ENCODE data around the gene ILF2. TPM values are rescaled to one million over a fixed set of nuclear protein-coding genes. Genes with fewer than 3 reads are reported as not detected.

ILF2 gene
- total and polyA plus RNA-seq, 2 experiments from 2014 or later = 173 to 178 TPM

- Histone ChIP-seq H3K9me2 (replicated peaks; ENCODE audit: insufficient read depth) (no peaks in the 10 kb centered on the region), H3K9me3 (ENCODE audit: low read depth) (no peaks in the 10 kb centered on the region), H3K4me3 (no peak overlapping the region), H3K4me2 (no peak overlapping the region), H3K79me2 (peaks cover 30% of the 10 kb centered on the region), H3K27me3 (no peaks in the 10 kb centered on the region), H4K20me1 (ENCODE audit: insufficient read depth, poor library complexity, severe bottlenecking) (no peaks in the 10 kb centered on the region), H3K27ac (no peak overlapping the region), H2AFZ (no peak overlapping the region), H3K4me1 (ENCODE audit: insufficient read depth) (peaks cover 8% of the 10 kb centered on the region), H3K36me3 (replicated peaks; ENCODE audit: insufficient read depth, low read depth) (no peaks in the 10 kb centered on the region)
- TF ChIP-seq EZH2 (IDR thresholded peaks at IDR 0.05; ENCODE audit: borderline replicate concordance) = no peak
- TF ChIP-seq, protein P1, sequence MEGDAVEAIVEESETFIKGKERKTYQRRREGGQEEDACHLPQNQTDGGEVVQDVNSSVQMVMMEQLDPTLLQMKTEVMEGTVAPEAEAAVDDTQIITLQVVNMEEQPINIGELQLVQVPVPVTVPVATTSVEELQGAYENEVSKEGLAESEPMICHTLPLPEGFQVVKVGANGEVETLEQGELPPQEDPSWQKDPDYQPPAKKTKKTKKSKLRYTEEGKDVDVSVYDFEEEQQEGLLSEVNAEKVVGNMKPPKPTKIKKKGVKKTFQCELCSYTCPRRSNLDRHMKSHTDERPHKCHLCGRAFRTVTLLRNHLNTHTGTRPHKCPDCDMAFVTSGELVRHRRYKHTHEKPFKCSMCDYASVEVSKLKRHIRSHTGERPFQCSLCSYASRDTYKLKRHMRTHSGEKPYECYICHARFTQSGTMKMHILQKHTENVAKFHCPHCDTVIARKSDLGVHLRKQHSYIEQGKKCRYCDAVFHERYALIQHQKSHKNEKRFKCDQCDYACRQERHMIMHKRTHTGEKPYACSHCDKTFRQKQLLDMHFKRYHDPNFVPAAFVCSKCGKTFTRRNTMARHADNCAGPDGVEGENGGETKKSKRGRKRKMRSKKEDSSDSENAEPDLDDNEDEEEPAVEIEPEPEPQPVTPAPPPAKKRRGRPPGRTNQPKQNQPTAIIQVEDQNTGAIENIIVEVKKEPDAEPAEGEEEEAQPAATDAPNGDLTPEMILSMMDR (IDR thresholded peaks at IDR 0.05; ENCODE audit: poor library complexity) = no peak
- TF ChIP-seq EZH2phosphoT487 (IDR thresholded peaks at IDR 0.05; ENCODE audit: low read depth, severe bottlenecking, unreplicated experiment) = no peak
- no peak for DNase-seq (ENCODE audit: low spot score)
- 95% methylated on average over 4 of the region's 4 CpGs for WGBS (ENCODE audit: low lambda C conversion rate, missing lambda C conversion rate)
Measured at GRCh38 chr1:153667439-153667838, 3.4 kb downstream of the ILF2 start.

DNA sequence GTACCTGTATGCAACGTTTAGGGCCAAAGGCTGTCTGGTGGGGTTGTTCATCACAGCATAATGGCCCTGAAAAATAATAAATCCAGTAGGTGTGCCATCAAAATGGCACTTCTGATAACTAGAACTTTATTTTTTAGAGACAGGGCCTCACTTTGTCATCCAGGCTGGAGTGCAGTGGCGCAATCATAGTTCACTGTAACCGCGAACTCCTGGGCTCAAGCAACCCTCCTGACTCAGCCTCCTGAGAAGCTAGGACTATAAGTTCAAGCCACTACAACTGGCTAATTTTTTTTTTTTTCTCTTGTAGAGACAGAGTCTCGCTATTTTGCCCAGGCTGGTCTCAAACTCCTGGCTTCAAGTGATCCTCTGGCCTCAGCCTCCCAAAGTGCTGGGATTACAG, 7.6 kb downstream of the ILF2 start:
- no peaks in the 10 kb centered on the region for H3K27me3 ChIP-seq
- no peaks in the 10 kb centered on the region for H3K36me3 ChIP-seq (replicated peaks; ENCODE audit: insufficient read depth, low read depth)
- WGBS (ENCODE audit: low lambda C conversion rate, missing lambda C conversion rate) = 86% methylated on average over 5 of the region's 5 CpGs

DNA sequence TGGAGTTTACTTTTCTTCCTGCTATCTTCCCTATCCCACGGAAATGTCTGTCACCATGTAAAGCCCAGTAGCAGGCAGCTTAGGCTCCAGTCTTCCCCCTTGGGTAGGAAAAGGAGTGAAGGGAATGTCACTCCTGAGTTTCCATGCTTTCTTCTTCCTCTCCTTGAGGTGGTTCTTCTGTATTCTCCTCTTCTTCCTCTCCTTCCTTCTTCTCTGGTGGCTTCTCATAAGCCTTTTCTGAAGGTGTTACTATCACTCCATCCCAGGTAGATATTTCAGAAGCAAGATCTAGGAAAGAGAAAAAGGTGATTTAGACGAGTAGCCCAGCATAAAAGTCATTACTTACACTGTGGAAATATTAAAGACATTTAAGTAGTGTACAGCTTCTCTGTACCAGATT, 8.5 kb downstream of the ILF2 start:
- Histone ChIP-seq H3K79me2 (peaks cover 17% of the 10 kb centered on the region), H3K4me3 (no peak overlapping the region), H4K20me1 (ENCODE audit: insufficient read depth, poor library complexity, severe bottlenecking) (no peaks in the 10 kb centered on the region), H3K4me2 (no peak overlapping the region), H3K9me3 (ENCODE audit: low read depth) (no peaks in the 10 kb centered on the region), H2AFZ (no peak overlapping the region), H3K27me3 (no peaks in the 10 kb centered on the region), H3K4me1 (ENCODE audit: insufficient read depth) (peaks cover 5% of the 10 kb centered on the region), H3K27ac (no peak overlapping the region), H3K9me2 (replicated peaks; ENCODE audit: insufficient read depth) (no peaks in the 10 kb centered on the region), H3K36me3 (replicated peaks; ENCODE audit: insufficient read depth, low read depth) (no peaks in the 10 kb centered on the region)
- DNase-seq (ENCODE audit: low spot score) = no peak
- WGBS (ENCODE audit: low lambda C conversion rate, missing lambda C conversion rate) = 68% methylated on average over 2 of the region's 2 CpGs
- TF ChIP-seq, protein P1 (IDR thresholded peaks at IDR 0.05; ENCODE audit: poor library complexity) = no peak
- TF ChIP-seq EZH2phosphoT487 (IDR thresholded peaks at IDR 0.05; ENCODE audit: low read depth, severe bottlenecking, unreplicated experiment) (no peak), EZH2 (IDR thresholded peaks at IDR 0.05; ENCODE audit: borderline replicate concordance) (no peak)

More for the DNA sequence above, 7.6 kb downstream of the ILF2 start:
- Histone ChIP-seq H3K4me2 (no peak overlapping the region), H3K4me3 (no peak overlapping the region), H2AFZ (no peak overlapping the region), H3K27ac (no peak overlapping the region), H3K79me2 (peaks cover 23% of the 10 kb centered on the region), H3K9me2 (replicated peaks; ENCODE audit: insufficient read depth) (no peaks in the 10 kb centered on the region), H3K9me3 (ENCODE audit: low read depth) (no peaks in the 10 kb centered on the region), H4K20me1 (ENCODE audit: insufficient read depth, poor library complexity, severe bottlenecking) (no peaks in the 10 kb centered on the region), H3K4me1 (ENCODE audit: insufficient read depth) (peaks cover 5% of the 10 kb centered on the region)
- TF ChIP-seq, protein P1 (IDR thresholded peaks at IDR 0.05; ENCODE audit: poor library complexity) = no peak
- TF ChIP-seq EZH2phosphoT487 (IDR thresholded peaks at IDR 0.05; ENCODE audit: low read depth, severe bottlenecking, unreplicated experiment) = no peak
- no peak for TF ChIP-seq EZH2 (IDR thresholded peaks at IDR 0.05; ENCODE audit: borderline replicate concordance)
- DNase-seq (ENCODE audit: low spot score) = no peak

All from hepatocyte (in vitro differentiated cells).